Suppressor macrophage treated with lipopolysaccharide for 4 hours (primary cell): Measurements from ENCODE around the gene MAP7D1.
A peak's percentile ranks its signal among the peaks of the same experiment; 100 is the strongest.
"Not testable (repeated sequence)": the region's sequence is repeated elsewhere in the genome, so short reads cannot be mapped to it uniquely, and the experiment has no call there.

Experiments used
- DNase-seq: peaks from one replicate; pipeline ENCODE4 v3.0.0-alpha.2; 2020

Gene MAP7D1

DNA sequence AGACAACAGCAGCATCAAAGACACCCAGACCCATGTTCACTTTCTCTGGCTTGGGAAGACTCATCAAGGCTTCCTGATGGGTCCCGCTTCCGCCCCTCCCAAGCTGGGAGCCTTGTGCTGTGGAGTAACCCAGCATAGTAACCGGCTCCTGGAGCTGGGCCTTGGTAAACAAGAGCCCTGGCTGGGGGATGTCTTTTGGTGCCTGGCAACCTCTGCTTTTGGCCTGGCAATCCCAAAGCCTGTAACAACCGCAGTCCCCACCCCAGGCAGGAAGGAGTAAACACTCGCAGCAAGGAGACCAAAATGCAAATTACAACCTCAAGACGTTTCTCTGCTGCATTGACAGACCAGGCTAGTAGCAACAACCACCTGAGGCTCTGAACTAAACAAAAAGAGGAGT, 51.4 kb downstream of the MAP7D1 start:
- no peak for DNase-seq

- peak; percentile 42 for DNase-seq
Measured at GRCh38 chr1:36208978-36209703, 53.2 kb downstream of the MAP7D1 start.

DNA sequence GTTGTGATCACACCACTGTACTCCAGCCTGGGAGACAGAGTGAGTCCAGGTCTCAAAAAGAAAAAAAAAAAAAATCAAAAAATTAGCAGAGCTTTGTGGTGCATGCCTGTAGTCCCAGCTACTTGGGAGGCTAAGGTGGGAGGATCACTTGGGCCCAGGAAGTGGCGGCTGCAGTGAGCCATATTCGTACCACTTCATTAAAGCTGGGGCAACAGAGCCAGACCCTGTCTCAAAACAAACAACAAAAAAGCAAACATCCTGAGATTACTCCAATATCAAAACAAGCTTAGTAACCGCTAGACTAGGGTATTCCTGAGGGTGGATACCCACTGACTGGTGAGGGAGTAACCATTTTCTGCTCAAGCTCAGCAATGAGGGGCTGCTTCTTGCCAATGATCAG, 55.3 kb downstream of the MAP7D1 start:
- DNase-seq = no peak

GRCh38 chr1:36211841-36212240, 55.9 kb downstream of the MAP7D1 start:
- DNase-seq = no peak

GRCh38 chr1:36212782-36213181, 56.8 kb downstream of the MAP7D1 start:
- peak; percentile 34 for DNase-seq

DNA sequence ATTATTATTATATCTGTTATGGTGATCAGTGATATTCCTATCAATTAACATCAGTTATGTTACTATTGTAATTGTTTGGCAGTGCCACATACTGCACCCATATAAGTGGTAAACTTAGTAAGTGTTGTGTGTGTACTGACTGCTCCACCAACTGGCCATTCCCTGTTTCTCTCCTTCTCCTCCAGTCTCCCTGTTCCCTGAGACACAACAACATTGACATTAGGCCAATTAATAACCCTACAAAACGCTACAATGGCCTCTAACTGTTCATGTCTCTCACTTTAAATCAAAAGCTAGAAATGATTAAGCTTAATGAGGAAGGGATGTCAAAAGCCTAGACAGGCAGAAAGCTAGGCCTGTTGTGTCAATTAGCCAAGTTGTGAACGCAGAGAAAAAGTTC, 61.7 kb downstream of the MAP7D1 start:
- no peak for DNase-seq

GRCh38 chr1:36221901-36222300, 65.9 kb downstream of the MAP7D1 start:
- DNase-seq = not testable (repeated sequence)

DNA sequence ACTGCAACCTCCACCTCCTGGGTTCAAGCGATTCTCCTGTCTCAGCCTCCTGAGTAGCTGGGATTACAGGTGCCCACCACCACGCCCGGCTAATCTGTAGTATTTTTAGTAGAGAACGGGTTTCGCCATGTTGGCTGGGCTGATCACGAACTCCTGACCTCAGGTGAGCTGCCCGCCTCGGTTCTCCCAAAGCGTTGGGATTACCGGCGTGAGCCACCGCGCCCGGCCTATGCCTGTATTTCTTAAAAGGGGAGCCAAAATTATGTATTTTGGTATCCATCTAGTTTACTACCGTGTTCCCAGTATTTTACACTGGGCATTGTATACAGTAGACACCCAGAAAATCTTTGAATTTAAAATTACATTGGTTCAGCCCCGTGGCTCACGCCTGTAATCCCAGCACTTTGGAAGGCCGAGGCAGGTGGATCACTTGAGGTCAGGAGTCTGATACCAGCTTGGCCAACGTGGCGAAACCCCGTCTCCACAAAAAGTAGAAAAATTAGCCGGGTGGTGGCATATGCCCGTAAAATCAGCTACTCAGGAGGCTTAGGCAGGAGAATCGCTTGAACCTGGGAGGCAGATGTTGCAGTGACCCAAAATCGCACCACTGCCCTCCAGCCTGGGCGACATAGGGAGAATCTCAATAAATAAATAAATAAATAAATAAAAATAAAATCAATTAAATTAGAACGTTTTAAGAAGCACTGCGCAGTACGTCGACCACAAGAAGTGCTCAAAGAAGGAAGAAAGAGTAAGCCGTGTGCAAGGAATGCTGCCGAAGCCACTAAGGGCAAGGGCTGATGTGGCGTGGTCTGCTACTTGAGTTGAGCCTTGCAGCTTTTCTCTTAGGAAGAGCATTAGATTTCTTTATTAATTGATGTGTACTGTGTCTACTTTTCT, 66.8 kb downstream of the MAP7D1 start:
- no peak for DNase-seq

DNA sequence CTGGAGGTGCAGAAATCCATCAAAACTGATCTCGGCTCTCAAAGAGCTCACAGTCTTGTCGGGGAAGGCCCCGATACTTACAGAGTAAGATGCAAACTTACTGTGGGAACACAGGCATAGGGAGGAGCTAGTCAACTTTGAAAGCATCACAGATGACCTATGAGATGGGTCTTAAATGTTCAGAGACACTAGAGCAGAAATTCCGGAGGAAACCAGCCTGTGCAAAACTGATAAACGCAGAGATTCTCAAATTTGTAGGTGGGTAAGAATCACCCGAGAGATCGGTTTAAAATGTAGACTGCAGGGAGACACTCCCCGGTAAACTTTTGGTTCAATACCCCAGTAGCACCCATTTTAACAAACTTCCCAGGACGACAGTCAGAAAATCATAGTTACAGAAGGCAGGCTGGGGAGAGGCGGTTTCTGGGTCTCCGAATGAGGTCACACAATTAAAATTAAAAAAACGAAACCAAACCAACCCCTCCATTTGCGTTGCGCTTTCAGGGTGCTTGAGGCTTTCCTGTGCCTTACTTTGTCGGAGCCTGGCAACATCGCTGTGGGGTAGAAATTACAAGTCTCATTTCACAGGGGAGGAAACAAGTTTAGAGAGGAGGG, 67.5 kb downstream of the MAP7D1 start:
- peak; percentile 62 for DNase-seq

- peak; percentile 100 for DNase-seq
Measured at GRCh38 chr1:36223996-36224536, 68.1 kb downstream of the MAP7D1 start, which contains the start of gene THRAP3. Gene THRAP3, plus strand, starts transcription at chr1:36224443. Its CDS starts 58,121 bp downstream, at chr1:36282564.

DNA sequence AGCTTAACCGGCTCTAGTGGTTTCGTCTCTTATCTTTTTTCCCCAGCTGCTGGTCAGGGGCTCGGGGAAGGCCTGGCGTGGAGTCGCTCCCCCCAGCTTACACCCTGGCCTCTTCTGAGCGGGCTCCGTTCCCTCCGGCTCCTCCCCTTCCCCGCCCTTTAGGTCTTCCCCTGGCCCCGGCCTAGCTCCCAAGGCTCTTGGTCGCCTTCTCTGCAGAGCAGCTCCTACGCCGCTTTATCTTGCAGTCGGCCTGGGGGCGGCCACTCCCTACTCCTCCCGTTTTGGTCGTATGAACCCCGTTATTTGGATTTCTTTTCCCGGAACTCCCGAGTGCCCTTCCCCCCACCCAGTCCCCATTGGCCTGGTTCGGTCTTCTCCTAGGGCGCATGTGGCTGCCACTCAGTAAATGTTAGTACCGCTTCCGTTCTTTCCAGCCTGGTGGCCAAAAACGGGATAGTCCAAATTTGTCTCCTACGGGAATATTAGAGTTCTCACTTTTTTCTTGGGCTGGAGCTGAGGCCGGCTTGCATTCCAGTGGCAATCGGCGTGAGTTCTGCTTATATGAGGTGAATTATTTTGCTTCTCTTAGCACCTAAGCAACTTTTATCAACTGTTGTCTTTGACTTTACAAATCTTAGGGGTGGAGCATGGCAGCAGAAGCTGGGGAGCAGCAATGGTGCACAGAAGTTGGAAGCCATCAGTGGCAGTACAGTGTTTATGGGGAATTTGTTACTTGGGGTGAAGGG, 68.8 kb downstream of the MAP7D1 start:
- peak; percentile 88 for DNase-seq

DNA sequence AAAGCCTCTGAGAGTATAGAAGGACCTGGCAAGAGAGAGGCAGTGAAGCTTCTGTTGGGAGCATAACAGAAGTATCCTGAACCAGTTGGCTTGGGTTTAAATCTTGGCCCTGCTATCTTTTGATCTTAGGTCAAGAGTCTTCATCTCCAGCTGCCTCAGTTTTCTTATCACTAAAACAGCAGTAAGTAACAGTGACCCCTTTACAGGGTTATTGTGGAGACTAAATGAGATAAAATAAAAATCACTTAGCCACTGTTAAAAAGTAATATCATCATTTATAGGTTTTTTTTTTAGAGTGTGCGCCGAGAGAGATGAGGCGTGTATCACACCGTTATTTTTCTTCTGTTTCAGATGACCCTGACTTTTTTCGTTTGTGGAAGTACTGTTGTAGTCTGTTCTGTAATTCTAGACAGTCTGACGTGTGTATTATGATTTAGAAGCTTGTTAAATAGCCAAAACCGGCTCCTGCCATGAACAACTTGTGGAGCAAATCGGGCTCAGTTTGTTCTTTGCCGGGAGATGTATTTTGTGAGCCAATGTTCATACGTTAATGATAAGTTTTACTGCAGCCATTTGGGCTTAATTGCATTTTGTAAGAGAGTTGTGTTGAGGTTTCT, 69.4 kb downstream of the MAP7D1 start:
- no peak for DNase-seq

DNA sequence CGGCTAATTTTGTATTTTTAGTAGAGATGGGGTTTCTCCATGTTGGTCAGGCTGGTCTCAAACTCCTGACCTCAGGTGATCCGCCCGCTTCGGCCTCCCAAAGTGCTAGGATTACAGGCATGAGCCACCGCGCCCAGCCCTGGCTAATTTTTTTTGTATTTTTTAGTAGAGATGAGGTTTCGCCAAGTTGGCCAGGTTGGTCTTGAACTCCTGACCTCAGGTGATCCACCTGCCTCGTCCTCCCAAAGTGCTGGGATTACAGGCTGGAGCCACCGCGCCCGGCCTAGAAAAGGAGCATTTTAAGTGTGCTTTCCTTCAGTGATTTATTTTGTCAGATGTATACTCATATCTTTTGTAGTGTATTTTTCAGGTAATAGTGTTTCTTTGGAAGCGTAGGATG, 74.3 kb downstream of the MAP7D1 start:
- not testable (repeated sequence) for DNase-seq
